SK-N-SH treated with all-trans-retinoic acid at 6 μM for 48 hours (cell line): ENCODE results near the gene FDX2.

Source experiments
- SNAI2 ChIP-seq: fragments of 250-450 bp; sonication (Bioruptor Pico); IDR thresholded peaks from 2 replicates; pipeline ENCODE4 v1.5.0; 2020; ENCODE audit warnings: mild to moderate bottlenecking, moderate library complexity
- TCF4 ChIP-seq: fragments of 250-450 bp; sonication (Bioruptor Pico); IDR thresholded peaks from 2 replicates; pipeline ENCODE4 v1.8.0; 2021; ENCODE audit warnings: mild to moderate bottlenecking, moderate library complexity, borderline replicate concordance
- ZC3H10 ChIP-seq: fragments of 250-450 bp; sonication (Bioruptor Pico); IDR thresholded peaks from 2 replicates; pipeline ENCODE4 v1.5.1; 2021; ENCODE audit warnings: mild to moderate bottlenecking, moderate library complexity
- ZNF8 ChIP-seq: fragments of 450-650 bp; formaldehyde crosslinking; IDR thresholded peaks from 2 replicates; pipeline ENCODE4 v1.5.0; 2020; ENCODE audit warnings: mild to moderate bottlenecking, moderate library complexity
- TF ChIP-seq, protein P1 (sequence below): fragments of 250-450 bp; sonication (Bioruptor Pico); IDR thresholded peaks from 2 replicates; pipeline ENCODE4 v1.5.0; 2020; ENCODE audit warnings: mild to moderate bottlenecking, moderate library complexity

DNA sequence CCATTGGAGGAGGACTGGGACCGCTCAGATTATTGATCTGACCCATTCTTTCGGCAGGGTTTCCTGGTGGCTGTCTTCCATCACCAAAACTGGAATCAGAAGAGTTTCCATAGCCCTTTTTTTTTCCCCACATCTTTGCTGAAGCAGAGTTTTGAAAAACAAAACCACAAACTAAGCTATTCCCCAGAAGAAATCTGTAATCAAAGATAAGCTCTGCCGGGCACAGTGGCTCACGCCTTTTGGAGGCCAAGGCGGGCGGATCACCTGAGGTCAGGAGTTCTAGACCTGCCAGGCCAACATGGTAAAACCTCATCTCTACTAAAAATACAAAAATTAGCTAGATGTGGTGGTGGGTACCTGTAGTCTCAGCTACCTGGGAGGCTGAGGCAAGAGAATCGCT lies 49.1 kb downstream of the FDX2 start:
- TF ChIP-seq, protein P1, sequence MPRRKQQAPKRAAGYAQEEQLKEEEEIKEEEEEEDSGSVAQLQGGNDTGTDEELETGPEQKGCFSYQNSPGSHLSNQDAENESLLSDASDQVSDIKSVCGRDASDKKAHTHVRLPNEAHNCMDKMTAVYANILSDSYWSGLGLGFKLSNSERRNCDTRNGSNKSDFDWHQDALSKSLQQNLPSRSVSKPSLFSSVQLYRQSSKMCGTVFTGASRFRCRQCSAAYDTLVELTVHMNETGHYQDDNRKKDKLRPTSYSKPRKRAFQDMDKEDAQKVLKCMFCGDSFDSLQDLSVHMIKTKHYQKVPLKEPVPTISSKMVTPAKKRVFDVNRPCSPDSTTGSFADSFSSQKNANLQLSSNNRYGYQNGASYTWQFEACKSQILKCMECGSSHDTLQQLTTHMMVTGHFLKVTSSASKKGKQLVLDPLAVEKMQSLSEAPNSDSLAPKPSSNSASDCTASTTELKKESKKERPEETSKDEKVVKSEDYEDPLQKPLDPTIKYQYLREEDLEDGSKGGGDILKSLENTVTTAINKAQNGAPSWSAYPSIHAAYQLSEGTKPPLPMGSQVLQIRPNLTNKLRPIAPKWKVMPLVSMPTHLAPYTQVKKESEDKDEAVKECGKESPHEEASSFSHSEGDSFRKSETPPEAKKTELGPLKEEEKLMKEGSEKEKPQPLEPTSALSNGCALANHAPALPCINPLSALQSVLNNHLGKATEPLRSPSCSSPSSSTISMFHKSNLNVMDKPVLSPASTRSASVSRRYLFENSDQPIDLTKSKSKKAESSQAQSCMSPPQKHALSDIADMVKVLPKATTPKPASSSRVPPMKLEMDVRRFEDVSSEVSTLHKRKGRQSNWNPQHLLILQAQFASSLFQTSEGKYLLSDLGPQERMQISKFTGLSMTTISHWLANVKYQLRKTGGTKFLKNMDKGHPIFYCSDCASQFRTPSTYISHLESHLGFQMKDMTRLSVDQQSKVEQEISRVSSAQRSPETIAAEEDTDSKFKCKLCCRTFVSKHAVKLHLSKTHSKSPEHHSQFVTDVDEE (CRISPR knock-in tag) = no peak
- no peak for TF ChIP-seq ZNF8 (CRISPR knock-in tag)
- no peak for TF ChIP-seq SNAI2
- no peak for TF ChIP-seq TCF4
- no peak for TF ChIP-seq ZC3H10
